ENCODE results near the gene ADAM15.

DNA sequence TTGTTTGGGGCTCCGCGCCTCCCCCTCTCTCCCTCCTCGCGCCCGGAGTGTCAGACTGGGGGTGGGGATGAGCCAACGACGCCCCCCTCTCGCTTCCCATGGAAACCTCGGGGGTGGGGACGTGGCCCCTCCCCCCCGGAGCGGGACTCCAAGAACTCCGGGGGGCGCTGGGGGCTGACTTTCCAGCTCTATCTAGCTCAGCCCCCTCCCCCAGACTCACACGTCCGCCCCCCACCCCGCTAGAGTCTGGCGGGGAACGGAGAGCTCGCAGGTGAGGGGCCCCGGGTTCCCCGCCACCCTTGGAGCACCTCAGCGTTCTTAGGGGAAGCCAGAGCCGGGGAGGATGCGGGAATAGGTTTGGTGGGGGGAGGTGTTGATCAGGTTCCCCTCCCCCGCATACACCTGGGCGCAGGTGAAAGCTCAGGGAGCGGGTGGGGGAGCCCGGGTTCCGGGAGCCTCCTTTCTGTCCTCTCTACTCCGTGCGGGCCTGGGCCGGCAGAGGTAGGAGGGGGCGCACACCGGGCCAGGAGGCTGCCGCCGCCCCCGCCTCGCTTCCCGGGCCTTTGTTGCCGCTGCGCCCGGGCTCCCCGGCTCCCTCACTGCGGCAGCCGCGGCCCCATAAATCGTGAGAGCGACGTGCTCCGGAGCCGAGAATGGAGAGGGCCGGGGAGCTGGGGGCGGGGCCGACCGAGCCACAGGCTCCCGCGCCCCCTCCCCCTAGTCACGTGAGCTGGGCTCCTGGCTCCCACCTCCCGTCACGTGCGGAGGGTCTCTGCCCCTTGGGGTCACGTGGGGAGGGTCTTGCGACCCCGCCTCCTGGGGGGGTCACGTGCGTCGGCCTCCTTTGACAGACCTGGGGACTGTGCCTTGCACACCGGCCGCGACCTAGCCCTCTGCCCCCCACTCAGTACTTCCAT is 29.5 kb downstream of the ADAM15 start:
- TF ChIP-seq, protein P1, sequence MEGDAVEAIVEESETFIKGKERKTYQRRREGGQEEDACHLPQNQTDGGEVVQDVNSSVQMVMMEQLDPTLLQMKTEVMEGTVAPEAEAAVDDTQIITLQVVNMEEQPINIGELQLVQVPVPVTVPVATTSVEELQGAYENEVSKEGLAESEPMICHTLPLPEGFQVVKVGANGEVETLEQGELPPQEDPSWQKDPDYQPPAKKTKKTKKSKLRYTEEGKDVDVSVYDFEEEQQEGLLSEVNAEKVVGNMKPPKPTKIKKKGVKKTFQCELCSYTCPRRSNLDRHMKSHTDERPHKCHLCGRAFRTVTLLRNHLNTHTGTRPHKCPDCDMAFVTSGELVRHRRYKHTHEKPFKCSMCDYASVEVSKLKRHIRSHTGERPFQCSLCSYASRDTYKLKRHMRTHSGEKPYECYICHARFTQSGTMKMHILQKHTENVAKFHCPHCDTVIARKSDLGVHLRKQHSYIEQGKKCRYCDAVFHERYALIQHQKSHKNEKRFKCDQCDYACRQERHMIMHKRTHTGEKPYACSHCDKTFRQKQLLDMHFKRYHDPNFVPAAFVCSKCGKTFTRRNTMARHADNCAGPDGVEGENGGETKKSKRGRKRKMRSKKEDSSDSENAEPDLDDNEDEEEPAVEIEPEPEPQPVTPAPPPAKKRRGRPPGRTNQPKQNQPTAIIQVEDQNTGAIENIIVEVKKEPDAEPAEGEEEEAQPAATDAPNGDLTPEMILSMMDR (conservative IDR thresholded peaks at IDR 0.05; ENCODE audit: low read length): no peak
- TF ChIP-seq EZH2phosphoT487 (IDR thresholded peaks at IDR 0.05; ENCODE audit: borderline replicate concordance): no peak

Measured in Loucy (cell line).